Stimulated activated CD8-positive, alpha-beta memory T cell treated with anti-CD3 and anti-CD28 coated beads, Interleukin-7, amount 100 ng/mL, for 48 hours (primary cell): ENCODE measurements around the gene RBMXL3.
"Not testable (repeated sequence)": the region's sequence is repeated elsewhere in the genome, so short reads cannot be mapped to it uniquely, and the experiment has no call there.

Experiments
- DNase-seq, 2 donors: peaks; one replicate each; pipeline ENCODE4 v3.0.0-alpha.2; 2020; ENCODE audit warnings: low read depth in 1 of 2; ENCODE audit errors: extremely low read depth in 1 of 2

RBMXL3 gene

GRCh38 chrX:115189110-115189509 lies at the start of gene RBMXL3:
Gene RBMXL3, plus strand, starts transcription at chrX:115189410. Its CDS starts 32 bp downstream, at chrX:115189442.
- no peak for DNase-seq

GRCh38 chrX:115142057-115142456 lies 47.2 kb upstream of the RBMXL3 start:
- no peak for DNase-seq

GRCh38 chrX:115147220-115147619 lies 42.0 kb upstream of the RBMXL3 start:
- DNase-seq = no peak

GRCh38 chrX:115173181-115173580 lies 16.0 kb upstream of the RBMXL3 start:
- DNase-seq = no peak

GRCh38 chrX:115174548-115174947 lies 14.7 kb upstream of the RBMXL3 start:
- no peak for DNase-seq

- DNase-seq = no peak
These were observed 11.3 kb upstream of the RBMXL3 start for GRCh38 chrX:115177932-115178331.

- DNase-seq = no peak
These were observed 10.7 kb upstream of the RBMXL3 start for GRCh38 chrX:115178473-115178872.

GRCh38 chrX:115183980-115184379 lies 5.2 kb upstream of the RBMXL3 start:
- no peak for DNase-seq

- DNase-seq = no peak
These were observed 731 bp downstream of the RBMXL3 start for GRCh38 chrX:115189646-115190635.

- DNase-seq = no peak
These were observed 1.7 kb downstream of the RBMXL3 start for GRCh38 chrX:115190636-115191489.

- DNase-seq = no peak
These were observed 2.5 kb downstream of the RBMXL3 start for GRCh38 chrX:115191490-115192243.

- DNase-seq = no peak
These were observed 3.1 kb downstream of the RBMXL3 start for GRCh38 chrX:115192244-115192700.

GRCh38 chrX:115204040-115204439 lies 14.8 kb downstream of the RBMXL3 start:
- DNase-seq = no peak

GRCh38 chrX:115209547-115209946 lies 20.3 kb downstream of the RBMXL3 start:
- DNase-seq = not testable (repeated sequence)

GRCh38 chrX:115214151-115214550 lies 24.9 kb downstream of the RBMXL3 start:
- DNase-seq = no peak

- DNase-seq = no peak
These were observed 25.4 kb downstream of the RBMXL3 start for GRCh38 chrX:115214605-115215004.

- not testable (repeated sequence) for DNase-seq
These were observed 28.1 kb downstream of the RBMXL3 start for GRCh38 chrX:115217346-115217745.

GRCh38 chrX:115226929-115227328 lies 37.7 kb downstream of the RBMXL3 start:
- DNase-seq = no peak

- DNase-seq = no peak
These were observed 40.3 kb downstream of the RBMXL3 start for GRCh38 chrX:115229337-115230003.

- no peak for DNase-seq
These were observed 43.8 kb downstream of the RBMXL3 start for GRCh38 chrX:115232933-115233496.
